H54 (cell line): Measurements from ENCODE around the gene TSPAN31.
A peak's percentile ranks its signal among the peaks of the same experiment; 100 is the strongest.

Experiments used
- DNase-seq: peaks from one replicate; pipeline ENCODE4 v3.0.0; 2011; ENCODE audit warnings: low spot score, mixed read lengths; ENCODE audit not compliant: insufficient read length
- FAIRE-seq: peaks from 3 replicates; lab custom pipeline; 2011; peaks lifted over from hg19 to GRCh38; lab: Jason Lieb, UNC
- POLR2A ChIP-seq: IDR thresholded peaks from 2 replicates; pipeline ENCODE4 v1.6.1; 2011; ENCODE audit warnings: low read depth, mild to moderate bottlenecking, low read length

TSPAN31 gene

DNA sequence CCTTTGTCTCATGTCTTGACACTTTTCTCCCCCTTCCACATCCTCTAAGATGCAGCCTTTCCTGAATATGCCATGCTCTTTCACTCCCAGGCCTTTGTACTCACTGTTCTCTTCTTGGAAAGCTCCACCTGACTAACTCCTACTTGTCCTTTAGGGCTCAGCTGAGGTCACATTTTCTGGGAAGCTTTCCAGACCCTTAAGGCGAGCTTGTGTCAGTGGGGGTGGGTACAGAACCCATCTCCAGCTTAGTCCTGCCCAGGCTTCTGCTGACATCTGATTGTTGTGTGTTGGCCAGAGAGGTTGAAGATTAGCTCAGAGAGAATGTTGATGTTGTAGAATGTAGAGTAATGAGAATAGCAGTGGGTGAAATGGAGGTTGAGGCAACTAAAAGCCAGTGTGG is 34.9 kb downstream of the TSPAN31 start:
- FAIRE-seq, result no peak
- no peak for DNase-seq
- TF ChIP-seq POLR2A, result no peak

DNA sequence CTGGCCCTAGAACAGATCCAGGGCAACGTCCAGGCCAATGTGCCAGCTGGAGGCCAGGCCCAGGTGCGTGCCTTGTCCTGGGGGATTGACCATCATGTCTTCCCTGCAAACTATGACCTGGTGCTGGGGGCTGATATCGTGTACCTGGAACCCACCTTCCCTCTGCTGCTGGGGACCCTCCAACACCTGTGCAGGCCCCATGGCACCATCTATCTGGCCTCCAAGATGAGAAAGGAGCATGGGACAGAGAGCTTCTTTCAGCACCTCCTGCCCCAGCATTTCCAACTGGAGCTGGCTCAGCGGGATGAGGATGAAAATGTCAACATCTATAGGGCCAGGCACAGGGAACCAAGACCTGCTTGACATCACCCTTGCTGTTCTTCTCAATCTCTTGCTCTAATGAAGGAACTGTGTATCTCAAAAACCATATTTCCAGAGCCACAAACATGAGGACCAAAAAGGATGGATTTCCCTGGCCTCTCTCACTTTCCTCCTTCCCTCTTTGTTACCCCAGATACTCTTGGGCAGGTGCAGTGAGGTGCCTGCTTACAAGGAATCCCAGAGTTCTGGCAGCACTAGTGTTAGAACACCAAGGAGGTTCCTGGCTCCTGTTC is 35.6 kb downstream of the TSPAN31 start:
- FAIRE-seq, result no peak
- TF ChIP-seq POLR2A, result no peak
- DNase-seq, result no peak

DNA sequence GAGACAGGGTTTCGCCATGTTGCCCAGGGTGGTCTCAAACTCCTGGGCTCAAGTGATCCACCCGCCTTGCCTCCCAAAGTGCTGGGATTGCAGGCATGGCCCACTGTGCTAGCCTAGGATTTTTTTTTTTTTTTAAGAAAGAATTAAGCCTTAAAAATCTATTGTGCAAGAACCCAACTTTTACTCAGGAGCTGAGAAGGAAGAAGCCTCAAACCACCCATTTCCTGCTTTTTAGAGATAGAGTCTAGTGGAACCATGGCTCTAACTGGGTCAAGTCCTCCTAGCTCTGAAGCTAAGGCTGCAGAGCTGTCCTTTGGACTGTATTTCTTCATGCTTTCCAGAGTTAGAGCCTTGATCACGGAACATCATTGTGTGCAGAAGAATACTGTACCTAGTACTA is 36.4 kb downstream of the TSPAN31 start:
- DNase-seq (no peak), FAIRE-seq (no peak)
- TF ChIP-seq POLR2A, result no peak

DNA sequence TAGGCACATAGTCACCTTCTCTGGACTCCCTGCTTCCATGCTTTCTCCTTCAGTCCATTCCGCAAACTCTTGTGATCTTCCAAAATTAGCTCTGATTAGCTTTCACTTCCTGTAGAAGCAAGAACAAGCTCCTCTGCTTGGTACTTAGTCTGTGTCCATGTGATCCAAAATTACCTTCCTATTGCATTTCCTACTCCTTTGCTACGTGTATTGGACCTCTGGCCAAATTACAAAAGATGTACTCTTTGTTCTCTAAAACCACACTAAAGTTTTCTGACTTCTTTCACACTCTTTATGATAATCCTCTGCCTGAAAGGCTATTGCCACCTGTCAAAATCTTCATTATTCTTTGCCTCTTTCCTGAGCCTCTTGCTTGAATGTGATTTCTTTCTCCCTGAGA is 37.0 kb downstream of the TSPAN31 start:
- no peak for FAIRE-seq

DNA sequence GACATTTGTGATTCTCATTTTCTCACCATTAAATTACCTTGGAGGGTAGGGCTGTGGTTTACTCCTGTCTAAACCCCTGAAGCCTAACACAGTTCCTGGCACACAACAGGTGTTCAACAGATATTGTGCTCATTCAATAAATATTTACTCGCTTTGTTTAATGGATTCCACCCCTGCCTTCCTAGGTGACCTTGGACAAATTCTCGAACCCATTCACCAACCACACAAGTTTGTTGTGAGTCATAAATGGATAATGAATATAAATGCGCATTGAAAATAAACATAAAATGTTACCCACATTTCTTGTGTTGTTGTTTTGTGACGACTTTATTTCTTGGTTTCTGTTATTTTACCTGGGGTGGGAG is 37.4 kb downstream of the TSPAN31 start:
- DNase-seq, result no peak
- TF ChIP-seq POLR2A, result no peak
- no peak for FAIRE-seq

More for the DNA sequence above, 37.0 kb downstream of the TSPAN31 start:
- TF ChIP-seq POLR2A, result no peak
- no peak for DNase-seq

DNA sequence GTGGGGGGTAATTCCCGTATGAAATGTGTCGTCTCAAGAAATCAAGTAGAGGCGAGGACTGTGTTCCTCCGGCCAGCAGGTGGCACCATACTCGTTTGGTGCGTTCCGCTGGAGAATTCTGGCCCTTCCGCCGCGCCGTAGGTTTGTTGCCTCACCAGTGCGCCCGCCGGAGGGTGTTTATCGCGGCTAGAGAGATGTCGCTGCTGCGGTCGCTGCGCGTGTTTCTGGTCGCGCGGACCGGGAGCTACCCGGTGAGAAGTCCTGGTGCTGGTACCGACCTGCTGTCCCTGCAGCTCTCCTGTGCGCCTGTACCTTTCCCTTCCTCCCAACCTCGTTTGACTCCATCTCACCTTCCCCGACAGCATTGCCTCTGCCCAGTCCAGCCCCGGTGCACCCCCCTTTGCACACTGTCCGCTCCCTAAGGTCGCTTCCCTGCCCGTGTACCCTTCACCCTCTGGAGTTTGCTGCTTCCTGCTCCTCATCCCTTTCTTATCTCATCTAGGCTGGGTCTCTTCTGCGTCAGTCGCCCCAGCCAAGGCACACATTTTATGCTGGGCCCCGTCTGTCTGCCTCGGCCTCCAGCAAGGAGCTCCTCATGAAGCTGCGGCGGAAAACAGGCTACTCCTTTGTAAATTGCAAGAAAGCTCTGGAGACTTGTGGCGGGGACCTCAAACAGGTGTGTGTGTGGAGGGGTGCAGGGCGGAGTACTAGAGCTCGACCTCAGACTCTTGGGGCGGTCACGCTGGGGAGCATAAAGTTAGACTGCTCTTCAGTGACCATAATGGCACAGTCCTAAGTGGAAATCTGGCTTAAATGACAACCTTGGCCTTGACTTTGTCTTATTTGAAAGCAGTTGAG is 38.0 kb downstream of the TSPAN31 start, which contains the start of gene TSFM:
Gene TSFM (plus strand): TSS at position 180 of the 858 bp plus-strand sequence. CDS start 15 bp downstream, at position 195.
- FAIRE-seq (peak; percentile 84), DNase-seq (peak; percentile 65)
- peak; percentile 70; the same call in 1 of the 2 replicates for TF ChIP-seq POLR2A

DNA sequence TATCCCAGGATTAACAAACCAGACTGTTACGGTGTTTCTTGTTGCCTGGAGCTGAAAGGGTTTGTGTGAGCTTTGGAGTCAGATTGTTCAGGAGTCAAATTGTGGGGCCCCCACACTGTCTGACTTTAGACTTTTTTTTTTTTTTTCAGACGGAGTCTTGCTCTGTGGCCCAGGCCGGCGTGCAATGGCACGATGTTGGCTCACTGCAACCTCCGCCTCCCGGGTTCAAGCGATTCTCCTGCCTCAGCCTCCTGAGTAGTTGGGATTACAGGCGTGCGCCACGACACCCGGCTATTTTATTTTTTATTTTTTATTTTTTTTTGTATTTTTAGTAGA is 38.6 kb downstream of the TSPAN31 start:
- TF ChIP-seq POLR2A, result no peak
- FAIRE-seq, result no peak

DNA sequence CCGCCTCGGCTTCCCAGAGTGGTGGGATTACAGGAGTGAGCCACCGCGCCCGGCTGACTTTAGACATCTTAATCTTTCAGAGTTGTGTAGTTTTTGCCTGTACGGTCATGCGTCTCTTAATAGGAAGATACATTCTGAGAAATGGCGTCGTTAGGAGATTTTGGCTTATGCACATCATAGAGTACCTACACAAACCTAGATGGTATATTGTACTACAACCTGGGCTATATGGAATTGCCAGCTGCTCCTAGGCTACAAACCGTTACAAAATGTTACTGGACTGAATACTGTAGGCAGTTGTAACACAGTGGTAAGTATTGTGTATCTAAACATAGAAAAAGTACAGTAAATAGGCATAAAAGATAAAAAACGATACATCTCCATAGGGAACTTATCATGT is 39.0 kb downstream of the TSPAN31 start:
- DNase-seq, result no peak
- FAIRE-seq, result no peak
- no peak for TF ChIP-seq POLR2A

More for the DNA sequence above, 38.6 kb downstream of the TSPAN31 start:
- no peak for DNase-seq

DNA sequence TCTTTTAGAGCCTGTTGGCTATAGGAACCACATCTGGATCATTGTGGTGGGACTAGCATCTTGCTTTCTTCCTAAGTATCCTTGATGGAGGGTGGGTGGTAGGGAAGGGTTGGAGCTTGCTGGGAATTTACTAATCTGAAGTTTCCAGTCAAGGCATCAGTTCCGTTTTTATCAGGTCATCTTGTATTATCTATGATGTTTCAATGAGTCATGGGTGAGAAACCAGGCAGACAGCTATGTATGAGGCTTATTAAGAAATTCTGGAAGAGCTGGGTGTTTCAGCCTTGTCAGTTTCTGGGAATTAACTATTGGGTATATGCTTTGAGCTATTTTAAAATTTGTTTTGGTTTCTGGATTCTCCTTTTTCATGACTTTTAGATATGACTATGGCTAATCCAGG is 49.1 kb downstream of the TSPAN31 start:
- peak; percentile 40 for DNase-seq
- TF ChIP-seq POLR2A, result no peak
- peak; percentile 83 for FAIRE-seq

DNA sequence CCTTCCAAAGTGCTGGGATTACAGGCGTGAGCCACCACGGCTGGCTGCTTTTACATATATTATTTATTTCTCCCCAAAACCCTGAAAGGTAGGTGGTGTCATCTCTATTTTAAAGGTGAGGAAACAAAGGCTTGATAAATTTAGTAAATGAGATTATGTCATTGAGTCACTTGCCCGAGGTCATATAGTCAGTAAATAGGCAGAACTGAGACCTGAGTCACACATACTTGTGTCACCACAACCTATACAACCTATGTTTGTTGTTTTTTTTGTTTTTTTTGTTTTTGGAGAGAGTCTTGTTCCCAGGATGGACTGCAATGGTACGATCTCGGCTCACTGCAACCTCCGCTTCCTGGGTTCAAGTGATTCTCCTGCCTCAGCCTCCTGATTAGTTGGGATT is 50.5 kb downstream of the TSPAN31 start:
- TF ChIP-seq POLR2A, result no peak
- FAIRE-seq, result no peak
- DNase-seq, result no peak

DNA sequence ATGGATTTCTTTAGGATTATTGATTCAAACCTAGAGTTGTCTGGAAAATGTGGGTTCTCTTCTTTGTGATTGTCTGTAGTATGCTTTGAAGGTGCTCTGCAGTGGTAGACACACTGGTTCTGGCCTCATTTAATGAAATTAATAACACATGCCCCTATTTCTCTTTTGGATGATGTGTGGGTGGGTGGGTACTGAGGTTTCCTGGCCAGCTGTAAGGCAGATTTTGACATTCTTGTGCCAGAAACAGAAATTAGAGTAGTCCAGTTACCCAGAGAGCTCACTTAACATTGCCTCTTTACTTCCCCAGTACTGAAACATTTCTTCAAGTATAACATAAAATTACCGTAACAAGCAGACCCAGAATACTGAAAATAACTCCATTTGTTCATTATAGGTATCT is 52.2 kb downstream of the TSPAN31 start:
- no peak for TF ChIP-seq POLR2A
- no peak for FAIRE-seq
- no peak for DNase-seq

DNA sequence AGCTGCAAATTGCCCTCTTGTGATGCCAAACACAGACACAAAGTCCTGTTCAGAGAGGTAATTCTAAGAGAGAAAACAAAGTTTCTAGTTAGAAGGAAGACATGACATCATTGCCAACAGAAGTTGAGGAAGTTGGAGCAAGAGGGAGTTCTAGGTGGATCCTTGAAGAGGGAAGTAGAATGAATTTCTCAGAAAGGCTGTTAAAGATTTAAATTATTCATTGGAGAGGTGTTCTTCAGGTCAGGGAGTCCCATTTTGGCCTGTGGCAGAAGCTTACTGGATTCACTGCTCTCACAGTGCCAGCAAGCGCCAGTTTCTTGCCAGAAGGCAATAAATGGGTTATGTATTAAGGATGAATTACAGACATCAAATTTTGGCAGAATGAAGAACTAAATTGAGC is 53.1 kb downstream of the TSPAN31 start:
- DNase-seq (no peak), FAIRE-seq (no peak)
- TF ChIP-seq POLR2A, result no peak
